Measurements from ENCODE around the gene NRP2.

The NRP2 gene

DNA sequence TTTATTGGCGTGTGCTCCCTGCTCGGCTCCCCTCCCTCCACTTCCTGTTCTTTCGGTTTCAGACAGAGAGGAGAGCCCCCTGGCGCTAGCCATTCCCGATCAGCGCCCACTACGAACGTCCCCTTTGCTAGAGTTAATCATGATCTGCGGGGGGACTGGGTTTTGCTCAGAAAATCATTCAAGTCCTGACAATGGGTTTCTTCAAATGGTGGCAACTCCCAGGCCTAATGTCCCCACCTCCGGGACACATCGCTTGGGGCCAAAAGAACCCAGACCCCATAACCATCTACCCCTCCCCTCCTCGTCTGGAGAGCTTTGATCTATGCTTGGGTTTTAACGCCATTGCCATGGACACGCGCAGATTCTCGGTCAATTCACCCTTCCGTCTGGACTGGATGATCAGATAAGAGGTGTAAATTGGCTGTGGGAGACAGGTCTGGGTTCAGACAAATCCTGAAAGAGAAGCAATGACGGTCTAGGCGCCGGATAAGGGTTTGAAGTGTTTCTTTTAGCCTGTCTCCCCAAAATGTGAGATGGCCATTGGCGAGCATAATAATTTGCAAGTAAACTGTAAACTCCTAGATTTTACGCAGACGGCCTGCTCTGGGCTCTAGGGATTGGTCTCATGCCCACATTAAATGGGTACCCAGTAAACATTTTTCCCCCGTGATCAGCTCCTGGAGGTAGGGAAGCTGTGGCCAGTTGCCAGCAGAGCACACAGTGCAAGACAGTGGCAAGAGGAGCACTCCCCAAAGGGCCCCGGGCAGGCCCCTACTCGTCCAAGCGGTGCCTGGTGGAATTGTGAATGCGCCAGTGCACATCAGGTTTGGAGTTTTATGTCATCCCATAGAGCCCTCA lies 4.7 kb downstream of the NRP2 start:
- TF ChIP-seq POLR2A (IDR thresholded peaks at IDR 0.05; ENCODE audit: low read length) (no peak), GATA1 (IDR thresholded peaks at IDR 0.05; ENCODE audit: low read depth, low read length) (no peak)
- DNase-seq, result no peak

DNA sequence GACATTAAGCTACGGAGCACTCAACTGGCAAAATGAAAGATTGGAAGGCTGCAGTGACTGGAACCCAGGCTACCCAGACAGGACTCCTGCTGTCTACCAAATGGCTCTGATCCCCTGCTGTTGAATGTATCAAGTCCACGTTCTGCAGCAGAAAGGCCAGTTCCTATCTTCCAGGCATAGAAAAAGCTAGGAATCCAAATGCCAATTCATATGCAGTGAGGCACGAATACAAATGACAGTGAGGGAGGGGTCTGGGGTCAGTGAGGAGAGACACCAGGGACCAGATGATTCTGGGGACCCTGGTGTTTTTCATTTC lies 5.3 kb downstream of the NRP2 start:
- no peak for DNase-seq
- TF ChIP-seq GATA1 (IDR thresholded peaks at IDR 0.05; ENCODE audit: low read depth, low read length) (no peak), POLR2A (IDR thresholded peaks at IDR 0.05; ENCODE audit: low read length) (no peak)

DNA sequence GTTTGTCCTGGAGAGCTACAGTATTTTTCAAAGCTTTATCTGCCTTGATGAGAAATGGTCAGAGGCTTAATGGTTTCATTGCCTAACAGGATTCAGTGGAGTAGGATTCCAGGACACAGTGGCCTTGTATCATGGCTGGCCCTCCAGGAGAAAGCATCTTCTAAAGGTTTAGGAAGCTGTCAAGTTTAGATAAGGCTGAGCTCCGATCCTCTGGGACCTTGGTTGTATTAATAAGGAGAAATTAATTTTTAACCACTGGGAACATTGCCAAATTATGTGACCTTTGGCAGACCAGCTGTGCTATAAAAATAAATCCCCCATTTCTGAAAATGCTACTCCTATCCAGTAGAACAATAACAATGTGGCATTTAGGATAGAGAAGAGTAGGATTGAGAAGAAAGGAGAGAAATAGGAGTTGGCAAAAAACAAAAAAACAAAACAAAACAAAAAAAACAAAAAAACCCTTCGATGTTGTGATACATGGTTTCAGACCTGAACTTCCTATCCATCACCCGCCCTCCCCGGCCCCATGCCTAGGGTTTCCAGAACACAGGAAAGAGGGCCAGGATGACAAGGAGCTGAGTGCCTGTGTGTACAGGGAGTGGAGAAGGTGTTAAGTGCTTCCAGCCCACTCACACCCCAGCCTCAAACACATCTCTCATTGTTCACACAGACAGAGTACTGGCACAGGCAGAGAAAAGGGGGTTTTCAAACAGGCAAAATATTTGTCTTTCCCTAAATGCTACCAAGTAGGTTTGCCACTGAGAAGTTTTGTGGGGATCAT lies 6.3 kb downstream of the NRP2 start:
- TF ChIP-seq POLR2A (IDR thresholded peaks at IDR 0.05; ENCODE audit: low read length), result no peak
- no peak for DNase-seq

DNA sequence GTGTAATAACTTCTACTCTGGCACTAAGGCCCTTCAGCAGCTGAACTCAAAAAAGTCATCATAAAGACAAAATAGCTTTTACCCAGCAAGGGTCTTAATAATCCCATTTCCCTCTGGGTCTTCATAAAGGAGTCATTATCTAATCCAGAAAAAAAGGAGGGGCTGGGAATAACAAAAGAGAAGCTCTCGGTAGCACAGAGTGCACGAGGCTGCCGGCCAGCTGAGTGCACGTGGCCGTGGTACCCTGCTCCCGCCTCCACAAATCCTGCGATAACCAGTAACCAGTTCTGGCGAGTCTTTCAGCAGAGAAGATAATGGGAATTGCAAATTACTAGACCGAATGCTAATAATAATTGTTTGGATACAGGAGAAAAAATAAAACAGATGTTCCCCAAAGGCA lies 7.5 kb downstream of the NRP2 start:
- no peak for DNase-seq
- no peak for TF ChIP-seq POLR2A (IDR thresholded peaks at IDR 0.05; ENCODE audit: low read length)

DNA sequence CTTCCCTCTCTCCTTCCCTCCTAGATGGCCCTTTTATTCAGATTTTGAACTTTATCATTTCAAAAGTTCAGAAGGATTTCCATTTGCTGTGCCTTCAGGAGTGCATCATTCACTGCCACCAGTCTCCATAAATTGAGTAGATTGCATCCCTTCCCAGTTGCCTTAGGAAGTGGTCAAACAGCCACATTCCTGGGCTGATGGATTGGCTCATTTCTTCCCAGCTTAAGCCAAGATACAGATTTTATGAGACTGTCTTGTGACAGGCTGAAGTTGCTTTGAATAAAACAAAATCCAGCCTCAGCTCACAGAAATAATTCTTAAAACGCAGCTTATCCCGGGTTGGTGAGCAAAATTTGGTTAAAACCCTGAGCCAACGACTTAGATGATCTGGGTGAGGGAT lies 9.8 kb downstream of the NRP2 start:
- TF ChIP-seq POLR2A (IDR thresholded peaks at IDR 0.05; ENCODE audit: low read length) (no peak), GATA1 (IDR thresholded peaks at IDR 0.05; ENCODE audit: low read depth, low read length) (no peak)
- no peak for DNase-seq

DNA sequence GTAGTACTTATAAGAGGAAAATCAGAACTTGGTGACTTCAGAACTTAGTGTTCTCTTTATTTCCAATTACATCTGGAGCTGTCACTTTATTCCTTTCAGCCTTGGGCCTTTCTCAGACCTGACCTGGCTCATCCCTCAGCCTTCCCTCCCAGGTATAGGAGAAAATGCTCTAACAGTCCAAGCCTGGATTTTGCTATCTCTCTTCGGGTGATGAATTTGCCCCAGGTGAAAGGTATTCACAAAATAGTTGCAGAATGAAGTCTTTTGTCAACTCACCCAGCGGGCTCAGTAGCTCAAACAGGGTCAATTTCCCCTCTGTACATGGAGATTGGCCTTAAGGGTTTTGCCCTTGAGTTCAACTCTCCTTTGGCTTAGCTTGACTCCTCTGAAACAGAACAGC lies 12.0 kb downstream of the NRP2 start:
- no peak for DNase-seq

DNA sequence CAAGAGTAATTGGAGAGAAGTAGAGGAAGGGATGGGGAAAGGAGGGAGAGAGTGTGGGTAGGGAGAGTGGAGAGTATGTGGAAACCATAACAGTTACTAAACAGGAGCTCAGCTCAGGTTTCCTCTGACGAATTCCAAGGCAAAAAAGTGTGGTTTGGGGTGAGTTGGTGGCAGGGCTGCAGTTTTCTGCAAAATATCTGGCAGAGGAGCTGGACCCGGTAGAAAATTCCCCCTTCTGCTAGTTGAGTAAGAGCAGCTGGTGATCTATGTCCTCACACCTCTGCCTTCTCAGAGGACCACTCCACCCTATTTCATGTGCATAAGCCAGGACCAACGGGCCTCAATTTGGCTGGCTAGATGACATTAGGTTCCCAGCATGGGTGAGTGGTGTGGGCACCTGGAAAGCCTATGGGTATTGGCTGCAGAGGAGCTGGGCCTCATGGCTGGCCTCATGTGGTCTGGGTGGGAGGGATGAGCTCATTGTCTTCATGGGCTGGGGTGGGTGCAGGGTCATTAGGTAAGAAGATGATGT lies 13.2 kb downstream of the NRP2 start:
- TF ChIP-seq GATA1 (IDR thresholded peaks at IDR 0.05; ENCODE audit: low read depth, low read length) (no peak), POLR2A (IDR thresholded peaks at IDR 0.05; ENCODE audit: low read length) (no peak)
- no peak for DNase-seq

More for the DNA sequence above, 12.0 kb downstream of the NRP2 start:
- TF ChIP-seq POLR2A (IDR thresholded peaks at IDR 0.05; ENCODE audit: low read length) (no peak), GATA1 (IDR thresholded peaks at IDR 0.05; ENCODE audit: low read depth, low read length) (no peak)

DNA sequence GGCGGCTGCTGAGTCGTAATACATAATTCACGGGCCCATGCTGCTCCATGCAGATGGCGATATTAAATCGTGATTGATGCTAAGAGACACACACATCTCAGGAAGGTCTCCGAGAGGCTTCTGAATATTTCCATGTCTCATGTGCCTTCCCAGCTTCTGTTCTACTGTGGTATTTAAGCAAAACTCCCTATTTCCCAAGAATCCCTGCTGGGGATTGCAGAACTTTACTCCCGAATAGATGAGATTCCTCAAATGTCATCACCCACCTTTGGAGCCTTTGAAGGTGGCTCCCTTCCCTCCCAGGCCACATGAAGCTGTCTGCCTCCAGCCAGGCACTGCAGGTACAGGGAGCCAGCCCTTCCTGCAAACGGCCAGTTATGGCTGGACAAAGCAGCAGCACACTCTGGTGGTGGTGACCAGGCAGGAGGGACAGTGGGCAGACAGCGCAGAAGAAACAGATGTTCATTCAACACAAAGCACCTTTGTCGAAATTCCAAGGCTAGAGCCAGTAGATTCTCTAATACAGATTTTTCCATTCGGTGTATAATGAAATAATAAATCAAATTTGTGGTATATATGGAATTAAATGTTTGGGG lies 14.1 kb downstream of the NRP2 start:
- TF ChIP-seq POLR2A (IDR thresholded peaks at IDR 0.05; ENCODE audit: low read length), result no peak
- TF ChIP-seq GATA1 (IDR thresholded peaks at IDR 0.05; ENCODE audit: low read depth, low read length), result no peak
- no peak for DNase-seq

DNA sequence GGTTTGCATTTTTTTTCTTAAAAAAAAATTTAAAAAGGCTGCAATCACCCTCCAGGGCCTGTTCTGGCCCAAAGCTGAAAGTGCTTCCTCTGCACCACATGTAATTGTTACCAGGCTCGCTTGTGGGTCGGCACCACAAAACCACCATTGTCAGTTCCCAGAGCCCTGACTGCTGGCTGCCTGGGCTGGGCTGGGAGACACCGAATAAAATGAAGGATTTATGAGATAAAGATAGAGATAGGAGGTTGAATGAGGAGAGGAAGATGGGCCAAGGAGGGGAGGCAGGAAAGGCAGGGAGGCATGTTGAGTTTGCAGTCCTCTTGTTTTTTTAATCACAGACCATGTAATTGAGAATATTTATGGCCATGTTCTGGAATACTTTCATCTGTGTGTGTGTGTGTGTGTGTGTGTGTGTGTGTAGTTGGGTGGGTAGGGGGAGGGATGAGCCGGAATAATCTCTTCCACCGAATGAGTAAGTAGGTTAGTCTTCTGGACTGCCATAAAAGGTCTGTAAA lies 14.7 kb downstream of the NRP2 start:
- TF ChIP-seq POLR2A (IDR thresholded peaks at IDR 0.05; ENCODE audit: low read length) (no peak), GATA1 (IDR thresholded peaks at IDR 0.05; ENCODE audit: low read depth, low read length) (no peak)
- no peak for DNase-seq

DNA sequence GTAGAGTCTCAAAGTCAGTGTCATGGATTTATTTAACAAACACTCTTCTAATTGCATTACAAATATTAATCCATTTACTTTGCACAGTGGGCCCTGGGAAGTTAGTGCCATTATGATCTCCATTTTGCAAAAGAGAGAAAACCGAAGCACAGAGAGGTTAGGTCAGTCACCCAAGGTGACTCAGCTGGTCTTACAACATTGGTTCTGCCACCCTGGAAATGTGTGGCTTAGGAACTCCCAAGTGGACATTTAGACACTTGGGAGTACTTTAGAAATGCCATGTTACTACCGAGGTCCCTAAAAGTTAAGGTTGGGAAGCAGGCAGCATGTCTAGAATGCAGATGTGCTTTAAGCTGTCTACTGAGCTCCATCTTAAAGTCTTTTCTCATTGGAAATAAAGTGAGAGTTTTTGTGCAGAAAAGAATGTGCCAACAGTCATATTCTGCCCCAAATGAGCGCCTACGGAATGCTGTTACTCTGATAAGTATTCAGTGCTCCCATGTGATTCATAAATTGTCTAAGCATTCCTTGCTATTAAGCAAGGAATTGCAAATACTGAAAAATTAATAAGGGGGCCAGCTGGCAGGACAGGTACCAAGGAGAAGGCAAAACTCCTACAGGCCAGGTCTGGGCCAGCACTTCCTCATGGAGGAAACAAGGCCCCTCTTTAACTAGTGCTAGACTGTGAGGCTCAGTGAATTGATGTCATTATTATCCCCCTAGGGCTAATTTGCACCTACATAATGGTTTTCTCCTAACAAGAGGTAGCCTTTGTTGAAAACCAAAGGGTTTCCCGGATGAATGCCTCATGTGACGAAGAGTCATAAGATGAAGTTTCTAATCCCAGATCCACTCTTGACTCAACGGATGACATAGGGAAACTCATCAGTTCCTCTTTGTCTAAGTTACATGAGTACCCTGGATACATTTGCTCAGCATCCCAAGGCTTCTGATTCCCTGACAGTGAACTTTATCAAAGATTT lies 16.3 kb downstream of the NRP2 start:
- no peak for DNase-seq
- TF ChIP-seq GATA1 (IDR thresholded peaks at IDR 0.05; ENCODE audit: low read depth, low read length) (no peak), POLR2A (IDR thresholded peaks at IDR 0.05; ENCODE audit: low read length) (no peak)

DNA sequence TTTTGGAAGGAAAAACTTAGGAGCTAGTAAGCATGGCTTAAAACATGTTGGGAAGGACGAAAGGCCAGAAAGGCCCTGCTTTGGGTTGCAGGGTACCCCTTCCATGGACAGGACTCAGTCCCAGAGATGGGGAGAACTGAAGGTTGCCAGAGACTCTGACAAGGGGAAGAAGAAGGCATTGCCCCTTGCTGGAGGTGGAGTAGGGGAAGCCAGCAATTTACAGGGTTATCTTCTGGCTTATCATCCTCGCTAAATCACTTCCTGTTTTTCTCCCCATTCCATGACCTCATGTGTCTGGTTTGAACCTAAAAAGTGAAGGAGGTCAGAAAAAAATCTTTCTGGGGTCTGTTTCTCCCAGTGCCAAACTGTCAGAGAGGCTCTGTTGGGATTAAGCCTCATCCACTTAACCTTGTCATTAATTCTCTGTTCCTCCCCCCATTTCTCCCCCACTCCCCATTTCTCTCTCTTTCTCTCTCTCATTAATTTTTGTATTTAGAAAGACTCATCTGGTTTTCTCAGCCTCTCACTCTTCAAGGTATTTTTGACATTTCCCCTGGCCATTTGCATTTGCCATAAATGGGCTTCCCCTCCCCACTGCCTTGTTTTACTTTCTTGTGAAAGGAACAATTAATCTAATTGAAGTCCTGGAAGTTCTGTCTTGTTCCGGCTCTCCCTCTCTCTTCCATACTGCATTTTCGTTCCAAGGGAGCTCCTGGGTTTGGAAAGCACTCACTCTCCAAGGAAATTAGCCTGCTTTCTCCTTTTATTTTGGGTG lies 17.4 kb downstream of the NRP2 start:
- TF ChIP-seq GATA1 (IDR thresholded peaks at IDR 0.05; ENCODE audit: low read depth, low read length) (no peak), POLR2A (IDR thresholded peaks at IDR 0.05; ENCODE audit: low read length) (no peak)
- DNase-seq, result no peak

DNA sequence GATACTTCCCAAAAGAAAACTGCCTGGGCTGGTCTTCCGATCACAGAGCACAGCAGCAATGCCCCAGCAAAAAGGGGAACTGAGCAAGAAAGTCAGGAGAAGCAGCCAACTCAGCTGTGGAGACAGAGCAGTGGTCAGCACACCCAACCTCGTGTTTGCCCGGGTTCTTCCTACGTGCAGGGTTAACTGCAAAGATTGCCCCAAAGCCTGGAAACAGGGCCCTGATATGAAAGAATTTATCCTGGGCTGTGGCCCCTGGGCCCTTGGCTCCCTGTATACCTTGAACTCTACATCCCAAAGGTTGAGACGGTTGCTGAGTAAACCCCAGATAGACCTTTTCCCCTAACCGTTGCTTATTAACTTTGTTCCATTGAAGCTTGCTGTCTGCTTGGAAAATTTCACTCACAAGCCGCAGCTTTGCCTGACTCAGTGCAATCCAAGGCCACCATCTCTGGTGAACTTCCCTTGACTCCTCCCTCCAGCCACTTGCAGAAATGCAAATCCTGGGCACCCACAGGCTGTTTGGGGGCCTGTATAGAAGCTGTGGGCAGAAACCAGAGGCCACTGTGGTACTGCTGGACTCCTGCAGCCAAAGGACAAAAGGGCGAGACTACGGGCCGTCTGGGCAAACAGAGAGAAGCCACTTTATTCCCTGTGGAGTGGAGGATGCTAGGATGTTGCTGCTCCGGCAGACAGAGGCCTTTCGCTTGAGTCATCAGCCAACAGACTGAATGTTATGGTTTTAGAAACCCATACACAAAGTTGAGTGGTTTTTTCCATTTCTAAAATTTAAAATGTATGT lies 18.2 kb downstream of the NRP2 start:
- DNase-seq, result no peak
- TF ChIP-seq GATA1 (IDR thresholded peaks at IDR 0.05; ENCODE audit: low read depth, low read length), result no peak
- TF ChIP-seq POLR2A (IDR thresholded peaks at IDR 0.05; ENCODE audit: low read length), result no peak

Measured in erythroblast (primary cell).